Measurements from ENCODE around the gene UMAD1. TPM values are rescaled to one million over a fixed set of nuclear protein-coding genes. Genes with fewer than 3 reads are reported as not detected.
A peak's percentile ranks its signal among the peaks of the same experiment; 100 is the strongest.

The UMAD1 gene
- total RNA-seq, 1 donor from 2014 or later = 6.9 TPM

GRCh38 chr7:7639847-7640220 is 718 bp upstream of the UMAD1 start:
- TF ChIP-seq CTCF (IDR thresholded peaks at IDR 0.05) (no peak), POLR2AphosphoS5 (IDR thresholded peaks at IDR 0.05; ENCODE audit: insufficient read depth in 1 of 2, low read depth in 1 of 2) (no peak), POLR2A (IDR thresholded peaks at IDR 0.05) (no peak)
- intact Hi-C loops (cut with DNase I) = no loop called here
- DNase-seq (ENCODE audit: extremely low spot score in 2 of 2) = no peak

GRCh38 chr7:7641129-7641663 is 644 bp downstream of the UMAD1 start:
- TF ChIP-seq POLR2A (IDR thresholded peaks at IDR 0.05) = no peak
- no peak for TF ChIP-seq POLR2AphosphoS5 (IDR thresholded peaks at IDR 0.05; ENCODE audit: insufficient read depth in 1 of 2, low read depth in 1 of 2)
- no peak for TF ChIP-seq CTCF (IDR thresholded peaks at IDR 0.05)
- Histone ChIP-seq H3K4me1 (peaks cover 26% of the 10 kb centered on the region), H3K9me3 (no peaks in the 10 kb centered on the region), H3K4me3 (peak overlapping the region; percentile 93 to 96), H3K36me3 (peaks cover 0 to 7% of the 10 kb centered on the region in 2 donors), H3K27ac (peak overlapping the region; percentile 89), H3K27me3 (no peaks in the 10 kb centered on the region)
- intact Hi-C loops (cut with DNase I) = no loop called here
- DNase-seq (ENCODE audit: extremely low spot score in 2 of 2) = no peak

More at GRCh38 chr7:7639847-7640220, 718 bp upstream of the UMAD1 start:
- Histone ChIP-seq H3K9me3 (no peaks in the 10 kb centered on the region), H3K4me3 (peak overlapping the region; percentile 93 to 96), H3K27me3 (no peaks in the 10 kb centered on the region), H3K27ac (peak overlapping the region; percentile 89), H3K36me3 (peaks cover 0 to 7% of the 10 kb centered on the region in 2 donors), H3K4me1 (peaks cover 26% of the 10 kb centered on the region)

GRCh38 chr7:7642081-7642480 is 1.5 kb downstream of the UMAD1 start:
- Histone ChIP-seq H3K36me3 (no peaks in the 10 kb centered on the region), H3K27me3 (no peaks in the 10 kb centered on the region), H3K4me1 (peaks cover 26% of the 10 kb centered on the region), H3K9me3 (no peaks in the 10 kb centered on the region), H3K4me3 (peak overlapping the region in 1 of 2 donors; percentile 96), H3K27ac (no peak overlapping the region)
- intact Hi-C loops (cut with DNase I) = no loop called here
- no peak for DNase-seq (ENCODE audit: extremely low spot score in 2 of 2)
- TF ChIP-seq CTCF (IDR thresholded peaks at IDR 0.05) = no peak
- no peak for TF ChIP-seq POLR2AphosphoS5 (IDR thresholded peaks at IDR 0.05; ENCODE audit: insufficient read depth in 1 of 2, low read depth in 1 of 2)
- TF ChIP-seq POLR2A (IDR thresholded peaks at IDR 0.05) = no peak

DNA sequence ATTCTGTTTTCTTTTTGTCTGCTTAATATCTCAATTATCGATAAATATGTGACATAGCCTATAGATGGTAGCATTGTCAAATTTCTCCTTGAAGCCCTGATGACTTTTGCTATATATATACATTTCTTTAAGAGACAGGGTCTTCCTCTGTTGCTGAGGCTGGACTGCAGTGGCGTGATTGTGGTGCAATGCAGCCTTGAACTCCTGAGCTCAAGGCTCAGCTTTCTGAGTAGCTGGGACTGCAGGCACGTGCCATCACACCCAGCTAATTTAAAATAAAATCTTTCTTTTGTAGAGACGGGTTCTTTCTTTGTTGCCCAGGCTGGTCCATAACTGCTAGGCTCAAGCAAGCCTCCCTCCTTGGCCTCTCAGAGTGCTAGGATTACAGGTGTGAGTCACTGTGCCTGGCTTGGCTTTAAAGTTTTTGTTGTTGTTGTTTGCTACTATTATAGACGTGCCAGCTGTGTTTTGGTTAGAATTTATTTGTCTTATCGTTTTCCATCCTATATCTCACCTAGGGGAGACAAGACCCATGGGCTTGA is 7.0 kb downstream of the UMAD1 start:
- TF ChIP-seq POLR2A (IDR thresholded peaks at IDR 0.05) = no peak
- TF ChIP-seq POLR2AphosphoS5 (IDR thresholded peaks at IDR 0.05; ENCODE audit: insufficient read depth in 1 of 2, low read depth in 1 of 2) = no peak
- TF ChIP-seq CTCF (IDR thresholded peaks at IDR 0.05) = no peak
- Histone ChIP-seq H3K4me1 (peaks cover 6% of the 10 kb centered on the region), H3K36me3 (no peaks in the 10 kb centered on the region), H3K9me3 (no peaks in the 10 kb centered on the region), H3K27me3 (no peaks in the 10 kb centered on the region), H3K4me3 (no peak overlapping the region), H3K27ac (no peak overlapping the region)
- no peak for DNase-seq (ENCODE audit: extremely low spot score in 2 of 2)
- intact Hi-C loops (cut with DNase I) = no loop called here

DNA sequence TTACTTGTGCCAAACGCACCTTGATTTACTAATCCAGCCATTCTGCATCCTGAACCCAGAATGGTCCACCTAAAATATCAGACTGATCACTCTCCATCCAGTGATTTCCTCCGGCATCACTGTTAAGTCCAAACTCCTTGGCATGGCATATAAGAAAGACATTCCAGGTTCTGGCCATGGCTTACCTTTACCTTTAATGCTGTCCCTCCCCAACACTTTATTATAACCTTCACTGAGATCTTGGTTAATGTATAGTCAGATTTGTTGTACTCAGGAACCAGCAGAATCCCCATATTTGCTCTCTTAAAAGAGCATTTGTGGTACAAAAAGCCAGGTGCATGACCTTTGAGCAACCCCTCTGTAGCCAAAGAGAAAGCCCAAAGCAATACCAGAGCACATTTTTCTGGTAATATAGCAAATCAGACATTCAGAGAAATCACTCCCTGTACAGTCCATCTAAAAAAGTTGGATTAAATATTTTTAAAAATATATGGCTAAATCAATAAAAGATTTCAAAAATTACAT is 10.2 kb downstream of the UMAD1 start:
- Histone ChIP-seq H3K9me3 (no peaks in the 10 kb centered on the region), H3K27ac (no peak overlapping the region), H3K36me3 (no peaks in the 10 kb centered on the region), H3K4me3 (no peak overlapping the region), H3K27me3 (no peaks in the 10 kb centered on the region), H3K4me1 (peaks cover 15% of the 10 kb centered on the region)
- no peak for TF ChIP-seq POLR2A (IDR thresholded peaks at IDR 0.05)
- TF ChIP-seq POLR2AphosphoS5 (IDR thresholded peaks at IDR 0.05; ENCODE audit: insufficient read depth in 1 of 2, low read depth in 1 of 2) = no peak
- no peak for TF ChIP-seq CTCF (IDR thresholded peaks at IDR 0.05)
- intact Hi-C loops (cut with DNase I) = no loop called here
- no peak for DNase-seq (ENCODE audit: extremely low spot score in 2 of 2)

All from vagina (tissue), 2 donors.